Left ventricle myocardium inferior (tissue), 1 donor: ENCODE measurements around the gene ESR2. TPM values are rescaled to one million over a fixed set of nuclear protein-coding genes. Genes with fewer than 3 reads are reported as not detected.

Experiments used
- DNase-seq: peaks from one replicate; pipeline ENCODE4 v3.0.0-alpha.2; 2020
- H3K27ac ChIP-seq: fragments of 200-600 bp; replicated peaks from 2 replicates; pipeline ENCODE4 v1.8.0; 2021
- H3K27me3 ChIP-seq: fragments of 200-600 bp; 2 replicates; pipeline ENCODE4 v1.8.0; 2021; ENCODE audit warnings: low read depth
- H3K36me3 ChIP-seq: fragments of 200-600 bp; 2 replicates; pipeline ENCODE4 v1.8.0; 2021
- H3K4me1 ChIP-seq: fragments of 200-600 bp; 2 replicates; pipeline ENCODE4 v1.8.0; 2021
- H3K4me3 ChIP-seq: fragments of 200-600 bp; 2 replicates; pipeline ENCODE4 v1.8.0; 2021; ENCODE audit warnings: mild to moderate bottlenecking, moderate library complexity
- H3K9me3 ChIP-seq: fragments of 200-600 bp; replicated peaks from 2 replicates; pipeline ENCODE4 v1.8.0; 2021
- intact Hi-C: fragments of 100-400 bp; cut with micrococcal nuclease; formaldehyde crosslinking; loops from one replicate; pipeline ENCODE4 v1.11.0; 2022
- total RNA-seq: library from RNA; stranded (reverse); fragmentation: NEBNext Ultra II Directional; extraction: Animal tissue kit (Norgen Biotek cat#: 25700); gene quantifications from one replicate; pipeline ENCODE4 v1.2.1, GENCODE V29; 2021
- TF ChIP-seq, protein P1 (sequence below): fragments of 200-600 bp; IDR thresholded peaks from 2 replicates; pipeline ENCODE4 v1.8.0; 2021; ENCODE audit warnings: antibody characterized with exemption, mild to moderate bottlenecking, borderline replicate concordance
- donor health status: DM: no; HTN: yes; CAD: no; lungs with severe emphysema.

The ESR2 gene
- total RNA-seq, 1 donor from 2014 or later: 1.0 TPM

DNA sequence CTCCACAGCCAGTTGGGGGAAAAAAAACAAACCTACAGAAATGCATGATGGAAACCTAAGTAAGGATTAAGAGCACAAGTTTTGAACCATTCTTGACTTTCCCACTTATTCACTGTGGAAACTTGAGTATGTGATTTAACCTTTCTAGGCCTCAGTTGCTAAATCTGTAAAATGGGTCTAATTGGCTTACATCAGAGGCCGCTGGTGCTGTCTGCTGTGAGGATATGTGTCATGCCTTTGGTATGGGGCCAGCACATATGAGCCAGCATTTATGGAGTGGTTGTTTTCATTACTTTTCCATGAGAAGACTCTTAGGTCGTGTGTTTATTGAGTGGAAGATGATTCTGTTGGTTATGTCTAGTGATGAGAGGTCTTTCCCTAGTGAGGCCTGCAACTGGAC lies 102.4 kb downstream of the ESR2 start:
- TF ChIP-seq, protein P1, sequence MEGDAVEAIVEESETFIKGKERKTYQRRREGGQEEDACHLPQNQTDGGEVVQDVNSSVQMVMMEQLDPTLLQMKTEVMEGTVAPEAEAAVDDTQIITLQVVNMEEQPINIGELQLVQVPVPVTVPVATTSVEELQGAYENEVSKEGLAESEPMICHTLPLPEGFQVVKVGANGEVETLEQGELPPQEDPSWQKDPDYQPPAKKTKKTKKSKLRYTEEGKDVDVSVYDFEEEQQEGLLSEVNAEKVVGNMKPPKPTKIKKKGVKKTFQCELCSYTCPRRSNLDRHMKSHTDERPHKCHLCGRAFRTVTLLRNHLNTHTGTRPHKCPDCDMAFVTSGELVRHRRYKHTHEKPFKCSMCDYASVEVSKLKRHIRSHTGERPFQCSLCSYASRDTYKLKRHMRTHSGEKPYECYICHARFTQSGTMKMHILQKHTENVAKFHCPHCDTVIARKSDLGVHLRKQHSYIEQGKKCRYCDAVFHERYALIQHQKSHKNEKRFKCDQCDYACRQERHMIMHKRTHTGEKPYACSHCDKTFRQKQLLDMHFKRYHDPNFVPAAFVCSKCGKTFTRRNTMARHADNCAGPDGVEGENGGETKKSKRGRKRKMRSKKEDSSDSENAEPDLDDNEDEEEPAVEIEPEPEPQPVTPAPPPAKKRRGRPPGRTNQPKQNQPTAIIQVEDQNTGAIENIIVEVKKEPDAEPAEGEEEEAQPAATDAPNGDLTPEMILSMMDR: no peak
- peaks cover 41% of the 10 kb centered on the region for H3K36me3 ChIP-seq
- no peaks in the 10 kb centered on the region for H3K9me3 ChIP-seq
- no peak for DNase-seq
- intact Hi-C loops: no loop called here
- no peak overlapping the region for H3K4me3 ChIP-seq
- no peaks in the 10 kb centered on the region for H3K27me3 ChIP-seq
- peaks cover 37% of the 10 kb centered on the region for H3K4me1 ChIP-seq
- H3K27ac ChIP-seq: no peak overlapping the region

GRCh38 chr14:64190974-64191502 lies 103.1 kb downstream of the ESR2 start:
- no peak for DNase-seq
- intact Hi-C loops: no loop called here

DNA sequence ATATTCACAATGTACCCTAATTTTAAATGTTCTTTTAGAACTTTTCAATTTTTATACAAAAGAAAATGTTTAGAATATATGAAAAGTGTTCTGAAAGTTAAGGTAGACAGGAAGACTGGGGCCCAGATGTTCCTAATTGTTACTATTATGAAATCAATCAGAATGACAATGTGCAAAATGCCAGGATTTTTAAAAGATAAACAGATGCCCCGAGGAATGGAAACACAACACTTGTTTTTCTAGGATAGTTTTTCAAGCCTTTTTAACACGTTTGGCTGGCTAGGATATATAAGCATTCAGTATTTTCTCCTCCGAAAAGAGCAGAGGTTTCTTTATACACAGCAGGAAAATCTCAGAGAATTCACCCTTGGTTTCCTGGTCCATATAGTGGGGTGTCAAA lies 106.8 kb downstream of the ESR2 start:
- TF ChIP-seq, protein P1: no peak
- Histone ChIP-seq H3K4me1 (no peaks in the 10 kb centered on the region), H3K9me3 (no peaks in the 10 kb centered on the region), H3K27ac (no peak overlapping the region), H3K4me3 (no peak overlapping the region), H3K36me3 (peaks cover 56% of the 10 kb centered on the region), H3K27me3 (no peaks in the 10 kb centered on the region)
- no peak for DNase-seq
- intact Hi-C loops: no loop called here

More at GRCh38 chr14:64190974-64191502, 103.1 kb downstream of the ESR2 start:
- Histone ChIP-seq H3K4me3 (no peak overlapping the region), H3K27me3 (no peaks in the 10 kb centered on the region), H3K9me3 (no peaks in the 10 kb centered on the region), H3K36me3 (peaks cover 47% of the 10 kb centered on the region), H3K4me1 (peaks cover 30% of the 10 kb centered on the region), H3K27ac (no peak overlapping the region)
- TF ChIP-seq, protein P1: no peak

DNA sequence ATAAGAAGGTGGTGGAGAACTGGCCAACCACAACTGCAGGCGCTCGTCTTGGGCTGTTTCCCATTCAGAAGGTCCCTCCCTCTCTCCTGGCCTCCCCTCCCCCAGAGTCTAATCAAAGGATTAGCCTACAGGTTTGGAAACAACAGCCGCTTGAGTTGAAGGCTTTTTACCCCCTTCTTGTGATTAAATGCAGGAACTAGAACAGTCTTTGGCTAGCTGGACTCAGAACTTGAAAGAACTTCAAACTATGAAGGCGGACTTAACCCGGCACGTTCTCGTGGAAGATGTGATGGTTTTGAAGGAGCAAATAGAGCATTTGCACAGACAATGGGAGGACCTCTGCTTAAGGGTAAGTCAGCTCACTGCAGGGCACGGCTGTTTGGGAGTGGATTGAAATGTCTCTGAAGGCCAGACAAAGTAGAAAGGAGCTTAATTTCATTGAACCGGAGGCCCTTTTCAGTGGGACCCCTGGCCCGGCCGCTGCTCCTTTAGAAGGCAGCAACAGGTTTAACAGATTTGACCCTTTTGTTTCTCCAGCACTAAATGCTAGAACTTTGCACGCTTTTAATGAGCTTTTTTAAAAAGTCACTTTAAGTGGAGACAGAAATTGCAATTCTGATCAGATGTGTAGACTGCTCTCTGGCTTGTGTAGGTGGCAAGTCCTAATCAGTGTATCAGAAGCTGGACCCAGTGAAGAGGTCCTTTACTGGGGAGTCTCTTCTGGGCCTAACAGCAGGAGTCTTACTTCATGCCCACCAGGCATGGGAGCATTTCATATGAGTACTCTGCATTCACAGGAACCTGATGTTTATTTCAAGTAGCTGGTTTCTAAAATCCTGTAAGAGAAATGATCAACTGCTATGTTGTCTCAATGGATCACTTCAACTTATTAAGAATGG lies 107.7 kb downstream of the ESR2 start:
- TF ChIP-seq, protein P1: no peak
- Histone ChIP-seq H3K4me1 (no peaks in the 10 kb centered on the region), H3K4me3 (no peak overlapping the region), H3K36me3 (peaks cover 47% of the 10 kb centered on the region), H3K27me3 (no peaks in the 10 kb centered on the region), H3K27ac (no peak overlapping the region), H3K9me3 (no peaks in the 10 kb centered on the region)
- intact Hi-C loops: no loop called here
- no peak for DNase-seq

DNA sequence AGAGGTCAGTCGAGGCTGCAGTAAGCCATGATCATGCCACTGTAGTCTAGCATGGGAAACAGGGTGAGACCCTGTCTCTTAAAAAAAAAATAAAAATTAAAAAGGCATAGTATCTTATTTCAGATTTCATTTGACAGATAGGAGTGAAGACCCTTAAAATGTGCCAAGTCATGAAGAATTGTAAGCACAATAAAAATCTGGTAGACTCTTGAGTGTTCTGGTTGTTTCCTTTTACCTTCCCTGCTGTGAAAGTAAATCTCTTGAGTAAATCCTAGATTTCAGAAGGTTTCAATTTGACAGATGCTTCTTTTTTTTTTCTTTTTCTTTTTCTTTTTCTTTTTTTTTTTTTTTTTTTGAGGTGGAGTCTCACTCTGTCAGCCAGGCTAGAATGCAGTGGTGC lies 109.0 kb downstream of the ESR2 start:
- H3K27me3 ChIP-seq: no peaks in the 10 kb centered on the region
- no peak overlapping the region for H3K4me3 ChIP-seq
- no peaks in the 10 kb centered on the region for H3K4me1 ChIP-seq
- DNase-seq: no peak
- TF ChIP-seq, protein P1: no peak
- intact Hi-C loops: no loop called here
- H3K36me3 ChIP-seq: peaks cover 37% of the 10 kb centered on the region
- H3K9me3 ChIP-seq: no peaks in the 10 kb centered on the region
- no peak overlapping the region for H3K27ac ChIP-seq
